Left ventricle myocardium inferior (tissue), 1 donor: ENCODE measurements around the gene ARHGEF33. TPM values are rescaled to one million over a fixed set of nuclear protein-coding genes. Genes with fewer than 3 reads are reported as not detected.
A peak's percentile ranks its signal among the peaks of the same experiment; 100 is the strongest.

Experiments used
- DNase-seq: peaks from one replicate; pipeline ENCODE4 v3.0.0-alpha.2; 2020
- H3K27ac ChIP-seq: fragments of 200-600 bp; replicated peaks from 2 replicates; pipeline ENCODE4 v1.8.0; 2021
- H3K27me3 ChIP-seq: fragments of 200-600 bp; 2 replicates; pipeline ENCODE4 v1.8.0; 2021; ENCODE audit warnings: low read depth
- H3K36me3 ChIP-seq: fragments of 200-600 bp; 2 replicates; pipeline ENCODE4 v1.8.0; 2021
- H3K4me1 ChIP-seq: fragments of 200-600 bp; 2 replicates; pipeline ENCODE4 v1.8.0; 2021
- H3K4me3 ChIP-seq: fragments of 200-600 bp; 2 replicates; pipeline ENCODE4 v1.8.0; 2021; ENCODE audit warnings: mild to moderate bottlenecking, moderate library complexity
- H3K9me3 ChIP-seq: fragments of 200-600 bp; replicated peaks from 2 replicates; pipeline ENCODE4 v1.8.0; 2021
- CTCF ChIP-seq: fragments of 200-600 bp; IDR thresholded peaks from 2 replicates; pipeline ENCODE4 v1.8.0; 2021; ENCODE audit warnings: antibody characterized with exemption, mild to moderate bottlenecking, borderline replicate concordance
- intact Hi-C: fragments of 100-400 bp; cut with micrococcal nuclease; formaldehyde crosslinking; loops from one replicate; pipeline ENCODE4 v1.11.0; 2022
- total RNA-seq: library from RNA; stranded (reverse); fragmentation: NEBNext Ultra II Directional; extraction: Animal tissue kit (Norgen Biotek cat#: 25700); gene quantifications from one replicate; pipeline ENCODE4 v1.2.1, GENCODE V29; 2021
- donor health status: DM: no; HTN: yes; CAD: no; lungs with severe emphysema.

ARHGEF33 gene
- total RNA-seq, 1 donor from 2014 or later, result 0.14 TPM

DNA sequence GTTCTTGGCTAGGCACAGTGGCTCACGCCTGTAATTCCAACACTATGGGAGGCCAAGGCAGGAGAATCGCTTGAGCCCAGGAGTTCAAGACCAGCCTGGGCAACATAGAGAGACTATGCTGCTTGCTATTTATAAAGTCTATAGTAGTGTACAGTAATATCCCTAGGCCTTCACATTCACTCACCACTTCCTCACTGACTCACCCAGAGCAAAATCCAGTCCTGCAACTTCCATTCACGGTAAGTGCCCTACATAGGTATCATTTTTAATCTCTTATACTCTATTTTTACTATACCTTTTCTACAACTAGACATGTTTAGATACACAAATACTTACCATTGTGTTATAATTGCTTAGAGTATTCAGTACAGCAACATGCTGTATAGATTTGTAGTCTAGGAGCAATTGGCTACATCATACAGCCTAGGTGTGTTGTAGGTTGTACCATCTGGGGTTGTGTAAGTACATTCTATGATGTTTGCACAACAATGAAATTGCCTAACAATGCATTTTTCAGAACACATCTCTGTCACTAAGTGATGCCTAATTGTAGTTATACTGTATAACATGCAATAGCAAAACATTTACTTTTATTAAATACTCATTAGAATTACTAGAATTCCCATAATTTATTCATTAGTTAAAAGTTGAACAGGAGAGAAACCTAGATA, 22.8 kb upstream of the ARHGEF33 start:
- TF ChIP-seq CTCF, result no peak

DNA sequence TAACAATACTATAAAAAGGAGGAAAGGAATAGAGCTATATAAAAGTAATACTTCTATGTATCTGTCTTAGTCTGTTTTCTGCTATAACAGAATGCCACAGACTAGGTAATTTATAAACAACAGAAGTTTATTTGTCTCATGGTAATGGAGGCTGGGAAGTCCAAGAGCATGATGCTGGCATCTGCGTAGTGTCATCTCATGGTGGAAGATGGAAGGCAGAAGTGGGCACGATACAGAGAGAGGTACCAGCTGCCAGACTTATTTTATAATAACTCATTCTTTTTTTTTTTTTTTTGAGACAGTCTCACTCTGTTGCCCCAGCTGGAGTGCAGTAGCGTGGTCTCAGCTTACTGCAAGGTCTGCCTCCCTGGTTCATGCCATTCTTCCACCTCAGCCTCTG, 18.2 kb upstream of the ARHGEF33 start:
- Histone ChIP-seq H3K36me3 (peaks cover 13% of the 10 kb centered on the region), H3K27ac (no peak overlapping the region), H3K4me1 (peaks cover 18% of the 10 kb centered on the region), H3K27me3 (no peaks in the 10 kb centered on the region), H3K9me3 (peaks cover 34% of the 10 kb centered on the region), H3K4me3 (no peak overlapping the region)
- TF ChIP-seq CTCF, result no peak
- intact Hi-C loops, result no loop called here
- no peak for DNase-seq

More for the DNA sequence above, 22.8 kb upstream of the ARHGEF33 start:
- H3K9me3 ChIP-seq, result peaks cover 23% of the 10 kb centered on the region
- H3K4me3 ChIP-seq, result no peak overlapping the region
- intact Hi-C loops, result no loop called here
- H3K27me3 ChIP-seq, result no peaks in the 10 kb centered on the region
- no peak for DNase-seq
- H3K4me1 ChIP-seq, result no peaks in the 10 kb centered on the region
- peaks cover 32% of the 10 kb centered on the region for H3K36me3 ChIP-seq
- no peak overlapping the region for H3K27ac ChIP-seq

- no peak for DNase-seq
- Histone ChIP-seq H3K27ac (no peak overlapping the region), H3K36me3 (no peaks in the 10 kb centered on the region), H3K4me3 (no peak overlapping the region), H3K9me3 (peaks cover 34% of the 10 kb centered on the region), H3K4me1 (peaks cover 24% of the 10 kb centered on the region), H3K27me3 (no peaks in the 10 kb centered on the region)
- no peak for TF ChIP-seq CTCF
- intact Hi-C loops, result no loop called here
Measured at GRCh38 chr2:38873763-38874162, 15.9 kb upstream of the ARHGEF33 start.

DNA sequence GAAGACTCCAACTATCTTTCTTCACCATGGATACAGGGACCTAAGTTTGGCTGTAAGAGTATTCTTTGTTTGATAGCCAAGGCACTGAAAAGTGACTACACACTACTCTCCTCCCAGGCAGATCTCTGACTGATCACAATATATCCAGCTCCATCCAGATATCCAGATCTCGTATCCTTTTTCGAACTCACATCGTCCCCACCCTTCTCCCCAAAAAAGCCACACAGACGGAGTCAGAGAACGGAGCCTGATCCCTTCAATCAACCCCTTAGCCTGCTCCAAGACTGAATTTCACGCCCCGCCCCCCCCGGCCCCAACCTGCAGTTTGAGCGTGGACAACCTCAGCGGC, 14.5 kb upstream of the ARHGEF33 start:
- peaks cover under 1% of the 10 kb centered on the region for H3K36me3 ChIP-seq
- no peaks in the 10 kb centered on the region for H3K27me3 ChIP-seq
- intact Hi-C loops, result no loop called here
- no peak for TF ChIP-seq CTCF
- H3K9me3 ChIP-seq, result peaks cover 25% of the 10 kb centered on the region
- H3K4me1 ChIP-seq, result peaks cover 24% of the 10 kb centered on the region
- peak overlapping the region; percentile 57 for H3K27ac ChIP-seq
- H3K4me3 ChIP-seq, result peak overlapping the region; percentile 81
- no peak for DNase-seq

DNA sequence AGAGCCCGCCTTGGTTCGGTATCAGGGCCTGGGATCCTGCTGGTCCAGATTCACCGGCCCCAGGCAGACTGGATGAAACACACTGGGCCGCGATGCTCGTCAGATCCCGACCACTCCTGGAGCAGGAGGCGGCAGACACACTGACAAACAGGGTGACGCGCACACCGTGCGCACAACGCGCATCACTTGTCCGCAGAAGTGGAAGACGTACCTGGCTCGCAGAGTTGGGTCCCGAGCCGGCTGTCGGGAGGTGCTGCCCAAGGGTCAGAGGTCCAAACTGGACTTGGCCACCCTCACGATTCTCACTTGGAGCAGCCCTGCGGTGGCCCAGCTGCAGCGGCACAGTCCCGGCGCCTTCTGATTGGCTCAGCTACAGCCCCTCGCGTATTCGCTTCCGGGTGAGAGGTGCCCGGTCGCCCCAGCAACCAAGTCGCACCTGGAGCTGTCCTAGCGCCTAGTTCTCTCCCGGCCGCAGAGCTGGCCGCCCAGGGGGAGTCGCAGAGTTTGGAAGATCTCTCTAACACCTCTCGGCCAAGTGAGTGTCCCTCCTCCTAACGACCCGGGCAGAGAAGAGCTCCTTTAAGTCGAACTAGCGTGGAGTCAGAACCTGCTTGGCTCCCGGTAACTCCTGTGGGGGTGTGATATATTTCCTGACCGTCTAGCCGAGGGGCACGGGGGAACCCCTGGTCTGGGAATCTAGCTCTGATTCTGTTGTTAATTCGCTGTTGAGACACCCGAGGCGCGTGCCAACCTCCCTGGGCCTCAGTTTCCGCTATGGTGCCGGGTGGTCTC, 13.9 kb upstream of the ARHGEF33 start, which contains the start of the genes DHX57 and MORN2:
Gene DHX57 (minus strand): TSS at position 359 of the 792 bp plus-strand sequence. CDS start 7,529 bp downstream, outside the sequence.
Gene MORN2 (plus strand): TSS at position 401 of the 792 bp plus-strand sequence.
- H3K36me3 ChIP-seq, result peaks cover 6% of the 10 kb centered on the region
- no peak for TF ChIP-seq CTCF
- H3K9me3 ChIP-seq, result peaks cover 20% of the 10 kb centered on the region
- H3K4me1 ChIP-seq, result peaks cover 24% of the 10 kb centered on the region
- H3K27me3 ChIP-seq, result no peaks in the 10 kb centered on the region
- intact Hi-C loops, result no loop called here
- H3K27ac ChIP-seq, result peak within 1 kb of the TSS; percentile 57
- peak; percentile 88 for DNase-seq
- peak within 1 kb of the TSS; percentile 81 for H3K4me3 ChIP-seq
